Measurements from ENCODE around the gene CORIN.

Gene CORIN

GRCh38 chr4:47647544-47647943 is 190.3 kb downstream of the CORIN start:
- FAIRE-seq (no peak), DNase-seq (ENCODE audit: insufficient read length, low spot score) (no peak)
- no peak for TF ChIP-seq CTCF (IDR thresholded peaks at IDR 0.05; ENCODE audit: insufficient read depth, missing control alignments)

GRCh38 chr4:47647029-47647428 is 190.8 kb downstream of the CORIN start:
- no peak for TF ChIP-seq CTCF (IDR thresholded peaks at IDR 0.05; ENCODE audit: insufficient read depth, missing control alignments)

GRCh38 chr4:47646372-47646771 is 191.5 kb downstream of the CORIN start:
- TF ChIP-seq CTCF (IDR thresholded peaks at IDR 0.05; ENCODE audit: insufficient read depth, missing control alignments), result no peak
- DNase-seq (ENCODE audit: insufficient read length, low spot score) (no peak), FAIRE-seq (no peak)

More at GRCh38 chr4:47647029-47647428, 190.8 kb downstream of the CORIN start:
- no peak for DNase-seq (ENCODE audit: insufficient read length, low spot score)
- FAIRE-seq, result no peak

GRCh38 chr4:47643845-47644244 is 194.0 kb downstream of the CORIN start:
- FAIRE-seq (no peak), DNase-seq (ENCODE audit: insufficient read length, low spot score) (no peak)
- no peak for TF ChIP-seq CTCF (IDR thresholded peaks at IDR 0.05; ENCODE audit: insufficient read depth, missing control alignments)

- FAIRE-seq, result peak; percentile 53
- no peak for TF ChIP-seq CTCF (IDR thresholded peaks at IDR 0.05; ENCODE audit: insufficient read depth, missing control alignments)
- DNase-seq (ENCODE audit: insufficient read length, low spot score), result no peak
Measured at GRCh38 chr4:47642985-47643760, 194.7 kb downstream of the CORIN start.

GRCh38 chr4:47642191-47642830 is 195.6 kb downstream of the CORIN start:
- FAIRE-seq, result no peak
- no peak for TF ChIP-seq CTCF (IDR thresholded peaks at IDR 0.05; ENCODE audit: insufficient read depth, missing control alignments)

GRCh38 chr4:47641755-47642154 is 196.1 kb downstream of the CORIN start:
- TF ChIP-seq CTCF (IDR thresholded peaks at IDR 0.05; ENCODE audit: insufficient read depth, missing control alignments), result no peak
- FAIRE-seq, result no peak
- no peak for DNase-seq (ENCODE audit: insufficient read length, low spot score)

More at GRCh38 chr4:47642191-47642830, 195.6 kb downstream of the CORIN start:
- DNase-seq (ENCODE audit: insufficient read length, low spot score), result no peak
